Naive thymus-derived CD4-positive, alpha-beta T cell (primary cell): ENCODE data around the gene GOLGB1. TPM values are rescaled to one million over a fixed set of nuclear protein-coding genes. Genes with fewer than 3 reads are reported as not detected.

ENCODE experiments used
- ATAC-seq: fragments of 150-1000 bp; cut with Tn5 transposase; 2 replicates; pipeline ENCODE4 v1.10.0; 2021; ENCODE audit warnings: mild to moderate bottlenecking, moderate library complexity
- CTCF ChIA-PET: fragments of 350-600 bp; sonication (Branson Sonifier 250); formaldehyde crosslinking; loops from one replicate; lab custom pipeline; 2021; ENCODE audit warnings: antibody characterized with exemption; lab: Charles Lee
- POLR2A ChIA-PET: fragments of 350-600 bp; sonication (Branson Sonifier 250); formaldehyde crosslinking; loops from one replicate; lab custom pipeline; 2021; ENCODE audit warnings: antibody characterized with exemption, inconsistent platforms; lab: Charles Lee
- DNase-seq, 9 donors: peaks; one replicate each; pipeline versions ENCODE4 v3.0.0 to v3.0.0-alpha.2; 2020 to 2022; ENCODE audit warnings: mixed read lengths in 1 of 9
- H3K27ac ChIP-seq: one replicate; pipeline ENCODE4 v1.7.0; 2013; ENCODE audit warnings: mild to moderate bottlenecking, low read depth, low read length, moderate library complexity
- H3K27me3 ChIP-seq, 2 donors: one replicate each; pipeline ENCODE4 v1.7.0; 2013; ENCODE audit warnings: low read length in 2 of 2, mild to moderate bottlenecking in 2 of 2, moderate library complexity in 2 of 2; ENCODE audit not compliant: control insufficient read depth in 2 of 2, insufficient read depth in 2 of 2
- H3K36me3 ChIP-seq, 3 experiments: 1 replicate in 2 of 3; 2 replicates in 1 of 3; pipeline ENCODE4 v1.7.0; 2013; ENCODE audit warnings: low read length in 3 of 3, mild to moderate bottlenecking in 3 of 3, moderate library complexity in 1 of 3; ENCODE audit not compliant: insufficient read depth in 3 of 3, control insufficient read depth in 2 of 3
- H3K4me1 ChIP-seq, 2 donors: one replicate each; pipeline ENCODE4 v1.7.0; 2013; ENCODE audit warnings: low read length in 2 of 2, mild to moderate bottlenecking in 2 of 2, moderate library complexity in 1 of 2; ENCODE audit not compliant: control insufficient read depth in 2 of 2, insufficient read depth in 2 of 2
- H3K4me3 ChIP-seq: 2 replicates; pipeline ENCODE4 v1.7.0; 2013; ENCODE audit warnings: mild to moderate bottlenecking, low read length
- H3K9me3 ChIP-seq, 3 experiments: 1 replicate in 2 of 3; 2 replicates in 1 of 3; pipeline ENCODE4 v1.7.0; 2013; ENCODE audit warnings: low read length in 3 of 3; ENCODE audit not compliant: control insufficient read depth in 2 of 3
- H3K27ac Mint-ChIP-seq, 9 donors: one replicate each; pipeline ENCODE4 v1.8.0; 2020 to 2022; ENCODE audit warnings: mixed read lengths in 9 of 9, mild to moderate bottlenecking in 8 of 9, moderate library complexity in 5 of 9, inconsistent platforms in 2 of 9
- H3K27me3 Mint-ChIP-seq, 5 donors: one replicate each; pipeline ENCODE4 v1.8.0; 2021 to 2022; ENCODE audit warnings: mixed read lengths in 5 of 5, mild to moderate bottlenecking in 1 of 5
- H3K36me3 Mint-ChIP-seq, 5 donors: one replicate each; pipeline ENCODE4 v1.8.0; 2020 to 2022; ENCODE audit warnings: mixed read lengths in 5 of 5, mild to moderate bottlenecking in 3 of 5, inconsistent platforms in 1 of 5
- H3K4me1 Mint-ChIP-seq, 7 donors: one replicate each; pipeline ENCODE4 v1.8.0; 2020 to 2022; ENCODE audit warnings: mixed read lengths in 7 of 7, mild to moderate bottlenecking in 3 of 7, inconsistent platforms in 1 of 7
- H3K4me3 Mint-ChIP-seq, 10 donors: one replicate each; pipeline ENCODE4 v1.8.0; 2020 to 2022; ENCODE audit warnings: mild to moderate bottlenecking in 10 of 10, mixed read lengths in 10 of 10, moderate library complexity in 6 of 10, inconsistent platforms in 2 of 10
- H3K9me3 Mint-ChIP-seq, 11 donors: one replicate each; pipeline ENCODE4 v1.8.0; 2020 to 2022; ENCODE audit warnings: mixed read lengths in 11 of 11, mild to moderate bottlenecking in 4 of 11, inconsistent platforms in 1 of 11, moderate library complexity in 1 of 11
- intact Hi-C, 2 donors: fragments of 100-400 bp; cut with micrococcal nuclease; formaldehyde crosslinking; loops; one replicate each; pipeline ENCODE4 v1.15.1; 2023
- polyA plus RNA-seq, 2 donors: library from polyadenylated mRNA; unstranded; fragments of 300-500 nt; fragmentation: Illumina TruSeq; gene quantifications; one replicate each; pipeline ENCODE4 v1.2.3, GENCODE V29; 2021
- total RNA-seq, 6 experiments: library from RNA in 5 of 6; stranded (reverse) in 5 of 6; gene quantifications; 1 replicate in 5 of 6; 2 replicates in 1 of 6; pipeline ENCODE4 v1.2.3 and lab custom pipeline; 2021 to 2026

GOLGB1 gene
- total and polyA plus RNA-seq, 7 experiments from 2014 or later = 3.4 to 49.7 (median 38.0) TPM

DNA sequence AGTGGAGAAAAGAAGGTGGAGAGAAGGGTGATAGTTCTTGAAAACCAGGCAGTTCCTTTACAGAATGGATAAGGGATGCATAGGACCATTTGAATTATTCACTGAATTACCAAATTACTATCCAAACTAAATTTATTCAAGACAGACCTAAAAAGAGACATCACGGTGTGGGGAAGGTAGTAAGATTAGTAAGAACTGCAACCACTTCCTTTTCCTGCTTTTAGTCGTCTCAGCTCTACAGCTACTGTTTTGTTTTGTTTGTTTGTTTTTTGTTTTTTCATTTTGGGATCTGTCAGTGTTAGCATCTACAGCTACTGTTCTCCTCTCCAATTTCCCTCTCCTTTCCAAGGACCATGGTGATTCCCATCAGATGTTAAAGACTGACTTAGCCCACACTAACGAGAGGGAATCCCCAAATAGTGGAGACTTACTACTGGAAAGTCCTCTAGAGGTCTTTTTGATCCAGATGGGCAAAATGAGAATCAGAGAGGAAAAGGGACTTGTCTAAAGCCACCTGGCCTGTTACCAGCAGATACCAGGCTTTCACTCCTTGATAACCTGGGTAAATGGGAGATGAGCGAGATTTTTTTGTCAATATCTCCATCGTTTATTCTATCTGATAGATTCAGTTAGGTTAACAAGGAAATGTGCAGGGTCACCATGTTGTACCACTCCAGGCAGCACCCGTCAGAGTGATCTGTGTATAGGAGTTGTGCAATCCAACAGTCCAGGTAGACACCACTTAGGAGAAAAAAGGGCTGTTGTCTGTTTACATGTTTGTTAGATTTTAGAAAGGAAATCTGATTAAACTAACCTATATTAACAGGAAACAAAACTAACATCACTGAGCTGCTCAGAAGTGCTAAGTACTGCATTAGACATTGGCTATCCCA is 94.8 kb downstream of the GOLGB1 start:
- Histone ChIP-seq H3K36me3 (peaks cover 6 to 52% (median 26%) of the 10 kb centered on the region in 3 experiments), H3K9me3 (no peaks in the 10 kb centered on the region), H3K27ac (peak overlapping the region; percentile 11), H3K27me3 (no peaks in the 10 kb centered on the region), H3K4me3 (peak overlapping the region; percentile 24), H3K4me1 (peaks cover 46 to 61% of the 10 kb centered on the region in 2 donors)
- peak in 4 of 9 donors; percentile 5 to 22 (median 16) for DNase-seq
- Mint-ChIP-seq H3K36me3 (peaks cover 13 to 70% (median 48%) of the 10 kb centered on the region in 5 donors), H3K4me1 (peaks cover 66 to 93% (median 83%) of the 10 kb centered on the region in 7 donors), H3K27ac (peak overlapping the region; percentile 70 to 93 (median 85)), H3K4me3 (peak overlapping the region; percentile 8 to 81 (median 54)), H3K9me3 (peaks cover 0 to 3% (median 0%) of the 10 kb centered on the region in 11 donors), H3K27me3 (no peaks in the 10 kb centered on the region)
- POLR2A ChIA-PET = interaction anchor here (0.6 kb wide), 1 partner anchor 1263 kb away, joined by 3 read pairs; no protein-coding TSS in a partner anchor
- CTCF ChIA-PET = no interaction called here
- peak; percentile 62 for ATAC-seq
- intact Hi-C loops = loop anchor here in 1 of 2 donors (10.0 kb wide), 2 partner anchors 220 to 440 kb away; no protein-coding TSS in a partner anchor

DNA sequence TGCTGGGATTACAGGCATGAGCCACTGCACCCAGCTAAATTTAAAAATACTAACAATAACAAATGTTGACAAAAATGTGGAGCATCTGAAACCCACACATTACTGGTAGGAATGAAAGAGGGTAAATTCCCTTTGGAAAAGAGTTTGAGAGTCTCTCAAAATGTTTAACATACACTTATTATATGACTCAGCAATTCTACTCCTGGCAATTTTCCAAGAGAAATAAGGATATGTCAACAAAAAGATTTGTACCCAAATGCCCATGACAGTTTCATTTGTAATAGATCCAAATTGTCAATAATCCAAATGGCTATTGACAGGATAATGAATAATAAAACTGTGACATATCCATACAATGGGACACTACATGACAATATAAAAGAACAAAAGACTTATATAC is 97.9 kb downstream of the GOLGB1 start:
- Mint-ChIP-seq H3K4me1 (peaks cover 46 to 77% (median 70%) of the 10 kb centered on the region in 7 donors), H3K36me3 (peaks cover 13 to 55% (median 30%) of the 10 kb centered on the region in 5 donors), H3K4me3 (peak overlapping the region in 9 of 10 donors; percentile 14 to 62 (median 47)), H3K9me3 (peaks cover 0 to 3% (median 0%) of the 10 kb centered on the region in 11 donors), H3K27ac (peak overlapping the region in 6 of 9 donors; percentile 17 to 65 (median 45)), H3K27me3 (no peaks in the 10 kb centered on the region)
- intact Hi-C loops = loop anchor here (2.0 to 10.0 kb wide), 3 partner anchors 13 to 443 kb away; no protein-coding TSS in a partner anchor
- Histone ChIP-seq H3K9me3 (no peaks in the 10 kb centered on the region), H3K27ac (no peak overlapping the region), H3K4me1 (peaks cover 28 to 35% of the 10 kb centered on the region in 2 donors), H3K36me3 (peaks cover 11 to 45% (median 26%) of the 10 kb centered on the region in 3 experiments), H3K27me3 (no peaks in the 10 kb centered on the region), H3K4me3 (no peak overlapping the region)
- ATAC-seq (no peak), DNase-seq (no peak)
- POLR2A ChIA-PET = interaction anchor here (1.6 kb wide), 1 partner anchor 9 kb away, joined by 6 read pairs; the partner anchor contains the start of gene HCLS1
- CTCF ChIA-PET = no interaction called here

GRCh38 chr3:121649645-121650044 is 99.9 kb downstream of the GOLGB1 start:
- Mint-ChIP-seq H3K27me3 (no peaks in the 10 kb centered on the region), H3K4me1 (peaks cover 32 to 66% (median 60%) of the 10 kb centered on the region in 7 donors), H3K36me3 (peaks cover 6 to 51% (median 31%) of the 10 kb centered on the region in 5 donors), H3K27ac (peak overlapping the region in 3 of 9 donors; percentile 10 to 21 (median 21)), H3K4me3 (peak overlapping the region in 1 of 10 donors; percentile 25), H3K9me3 (peaks cover 0 to 3% (median 0%) of the 10 kb centered on the region in 11 donors)
- intact Hi-C loops = loop anchor here in 1 of 2 donors (10.0 kb wide), 2 partner anchors 215 to 445 kb away; no protein-coding TSS in a partner anchor
- no peak overlapping the region for H3K27ac ChIP-seq
- H3K36me3 ChIP-seq = peaks cover 11 to 43% (median 24%) of the 10 kb centered on the region in 3 experiments
- no peaks in the 10 kb centered on the region for H3K27me3 ChIP-seq
- DNase-seq (no peak), ATAC-seq (no peak)
- H3K4me1 ChIP-seq = peaks cover 21 to 27% of the 10 kb centered on the region in 2 donors
- POLR2A ChIA-PET = interaction anchor here (1.0 kb wide), 1 partner anchor 9 kb away, joined by 5 read pairs; no protein-coding TSS in a partner anchor
- H3K9me3 ChIP-seq = no peaks in the 10 kb centered on the region
- CTCF ChIA-PET = interaction anchor here (0.6 to 1.3 kb wide), 2 partner anchors 10 to 742 kb away, joined by 3 to 4 read pairs; no protein-coding TSS in a partner anchor
- H3K4me3 ChIP-seq = no peak overlapping the region

DNA sequence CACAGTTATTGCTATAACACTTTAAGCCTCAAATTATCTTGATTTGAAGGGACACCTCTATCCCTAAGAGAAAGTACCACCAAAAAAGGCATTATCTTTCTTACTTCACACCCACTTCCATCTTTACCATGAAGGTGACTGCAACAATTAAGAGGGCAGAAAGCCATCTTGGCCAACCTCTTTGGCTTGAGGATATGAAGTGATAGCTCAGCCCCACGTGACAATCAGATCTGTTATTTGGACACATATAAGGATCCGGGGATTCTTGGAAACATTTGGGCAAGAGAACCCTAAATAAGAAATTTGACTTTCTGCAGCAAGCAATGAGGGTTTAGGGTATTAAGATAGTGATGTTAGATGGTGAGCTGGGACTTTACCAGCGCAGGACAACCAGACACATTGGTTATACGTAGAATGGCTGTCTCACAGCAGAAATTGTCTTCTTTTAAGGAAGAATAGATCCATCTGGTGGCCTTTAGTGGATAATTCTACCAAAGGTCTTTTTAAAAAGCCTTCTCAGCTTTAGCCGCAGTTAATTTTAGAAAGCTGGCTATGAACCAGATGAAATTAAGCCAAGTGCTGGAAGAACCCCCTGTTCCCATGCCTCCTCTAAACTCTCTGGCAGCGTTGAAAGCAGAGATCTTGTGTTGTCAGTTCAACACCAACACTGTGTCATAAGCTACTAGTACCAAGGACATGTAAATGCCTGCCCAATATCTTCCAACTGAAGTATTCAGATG is 101.2 kb downstream of the GOLGB1 start:
- Histone ChIP-seq H3K27me3 (no peaks in the 10 kb centered on the region), H3K27ac (no peak overlapping the region), H3K4me1 (peaks cover 9 to 14% of the 10 kb centered on the region in 2 donors), H3K36me3 (peaks cover 19 to 48% (median 24%) of the 10 kb centered on the region in 3 experiments), H3K9me3 (no peaks in the 10 kb centered on the region), H3K4me3 (no peak overlapping the region)
- ChIA-PET CTCF (interaction anchor here (1.3 kb wide), 1 partner anchor 8 kb away, joined by 3 read pairs; no protein-coding TSS in a partner anchor), POLR2A (interaction anchor here (0.6 kb wide), 2 partner anchors 66 to 184 kb away, joined by 3 to 4 read pairs; no protein-coding TSS in a partner anchor)
- Mint-ChIP-seq H3K4me3 (no peak overlapping the region), H3K27me3 (no peaks in the 10 kb centered on the region), H3K4me1 (peaks cover 24 to 55% (median 47%) of the 10 kb centered on the region in 7 donors), H3K27ac (peak overlapping the region in 6 of 9 donors; percentile 7 to 66 (median 36)), H3K36me3 (peaks cover 6 to 56% (median 35%) of the 10 kb centered on the region in 5 donors), H3K9me3 (peaks cover 0 to 3% (median 0%) of the 10 kb centered on the region in 11 donors)
- intact Hi-C loops = no loop called here
- no peak for DNase-seq
- ATAC-seq = no peak

DNA sequence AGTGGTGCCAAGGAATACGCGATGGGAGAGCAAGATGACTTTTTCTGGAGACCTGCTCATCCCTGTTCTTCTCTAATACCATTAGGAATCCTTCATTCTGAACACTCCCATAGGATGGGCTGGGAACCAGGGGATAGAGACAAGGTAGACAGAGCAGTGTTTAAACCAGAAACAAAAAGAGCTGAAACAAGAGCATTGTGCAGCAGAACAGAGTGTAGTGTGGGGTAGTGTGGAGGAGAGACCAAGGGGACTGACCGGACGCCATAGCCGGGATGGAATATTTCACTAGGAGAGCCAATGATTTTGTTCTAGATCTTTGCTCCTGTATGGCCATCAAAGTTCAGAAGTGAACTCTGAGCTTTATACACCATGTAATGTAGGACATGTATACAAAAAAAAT is 104.5 kb downstream of the GOLGB1 start:
- Histone ChIP-seq H3K36me3 (peaks cover 17 to 65% (median 30%) of the 10 kb centered on the region in 3 experiments), H3K9me3 (no peaks in the 10 kb centered on the region), H3K27me3 (no peaks in the 10 kb centered on the region), H3K27ac (no peak overlapping the region), H3K4me3 (no peak overlapping the region), H3K4me1 (peaks cover 0 to 3% of the 10 kb centered on the region in 2 donors)
- intact Hi-C loops = no loop called here
- ChIA-PET CTCF (no interaction called here), POLR2A (no interaction called here)
- Mint-ChIP-seq H3K36me3 (peaks cover 5 to 53% (median 39%) of the 10 kb centered on the region in 5 donors), H3K4me3 (no peak overlapping the region), H3K4me1 (peaks cover 12 to 41% (median 29%) of the 10 kb centered on the region in 7 donors), H3K9me3 (no peaks in the 10 kb centered on the region), H3K27me3 (no peaks in the 10 kb centered on the region), H3K27ac (peak overlapping the region in 1 of 9 donors; percentile 9)
- ATAC-seq (no peak), DNase-seq (no peak)
